ENCODE results near the gene UBE2J2. TPM values are rescaled to one million over a fixed set of nuclear protein-coding genes. Genes with fewer than 3 reads are reported as not detected.
A peak's percentile ranks its signal among the peaks of the same experiment; 100 is the strongest.

Gene UBE2J2
- total RNA-seq = 10 to 100 TPM in 3 of 4 donors, 1 to 10 TPM in 1; 9.5 to 66.1 (median 49.8) TPM

DNA sequence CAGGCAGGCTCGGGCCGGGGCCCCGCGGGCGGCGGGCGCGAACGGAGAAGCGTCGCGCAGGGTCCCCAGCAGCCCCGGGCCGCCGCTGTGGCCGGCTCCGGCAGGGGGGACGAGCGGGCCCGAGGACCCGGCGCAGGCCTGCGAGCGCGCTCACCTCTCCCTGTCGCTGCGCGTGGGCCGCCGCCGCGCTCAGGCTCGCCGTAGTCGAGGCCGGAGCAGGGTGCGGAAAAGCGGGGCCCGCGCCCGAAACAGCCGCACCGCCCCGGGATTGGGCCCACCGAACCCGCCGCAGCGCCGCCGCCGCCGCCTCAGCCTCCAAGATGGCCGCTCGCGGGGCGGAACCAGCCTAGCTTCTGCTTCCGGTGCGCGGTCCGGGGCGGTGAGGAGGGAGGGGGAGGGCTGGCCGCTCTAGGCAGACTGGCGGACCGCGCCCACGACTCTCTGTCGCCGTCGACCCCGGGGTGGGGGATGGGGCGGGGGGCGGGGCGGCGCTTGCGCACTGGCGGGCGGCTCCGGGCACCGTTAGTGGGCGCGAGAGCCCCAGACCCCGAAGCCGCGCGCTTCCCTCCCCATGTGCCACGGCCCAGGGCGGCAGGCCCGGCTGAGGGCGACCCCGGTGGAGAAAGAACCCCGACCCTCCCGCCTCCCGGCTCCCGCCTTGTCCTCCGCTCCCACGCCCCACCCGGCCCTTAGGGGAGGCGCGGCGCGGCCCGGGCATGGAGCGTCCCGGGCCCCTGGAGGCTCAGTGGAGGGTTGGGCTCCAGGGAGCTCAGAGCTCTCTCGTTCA lies at the start of gene UBE2J2:
TSS of gene UBE2J2 (minus strand) at position 343 of the 787 bp plus-strand sequence. CDS start 5,862 bp downstream, outside the sequence.
- TF ChIP-seq POLR2A (IDR thresholded peaks at IDR 0.05) = peak in 1 of 2 donors; percentile 78
- TF ChIP-seq, protein P1, sequence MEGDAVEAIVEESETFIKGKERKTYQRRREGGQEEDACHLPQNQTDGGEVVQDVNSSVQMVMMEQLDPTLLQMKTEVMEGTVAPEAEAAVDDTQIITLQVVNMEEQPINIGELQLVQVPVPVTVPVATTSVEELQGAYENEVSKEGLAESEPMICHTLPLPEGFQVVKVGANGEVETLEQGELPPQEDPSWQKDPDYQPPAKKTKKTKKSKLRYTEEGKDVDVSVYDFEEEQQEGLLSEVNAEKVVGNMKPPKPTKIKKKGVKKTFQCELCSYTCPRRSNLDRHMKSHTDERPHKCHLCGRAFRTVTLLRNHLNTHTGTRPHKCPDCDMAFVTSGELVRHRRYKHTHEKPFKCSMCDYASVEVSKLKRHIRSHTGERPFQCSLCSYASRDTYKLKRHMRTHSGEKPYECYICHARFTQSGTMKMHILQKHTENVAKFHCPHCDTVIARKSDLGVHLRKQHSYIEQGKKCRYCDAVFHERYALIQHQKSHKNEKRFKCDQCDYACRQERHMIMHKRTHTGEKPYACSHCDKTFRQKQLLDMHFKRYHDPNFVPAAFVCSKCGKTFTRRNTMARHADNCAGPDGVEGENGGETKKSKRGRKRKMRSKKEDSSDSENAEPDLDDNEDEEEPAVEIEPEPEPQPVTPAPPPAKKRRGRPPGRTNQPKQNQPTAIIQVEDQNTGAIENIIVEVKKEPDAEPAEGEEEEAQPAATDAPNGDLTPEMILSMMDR (IDR thresholded peaks at IDR 0.05) = peak in 3 of 4 experiments; percentile 8 to 28 (median 20)
- no peaks in the 10 kb centered on the region for H3K36me3 ChIP-seq
- H3K9me3 ChIP-seq = no peaks in the 10 kb centered on the region
- intact Hi-C loops (cut with DNase I; ENCODE audit: low total_unique reads) = no loop called here
- no peaks in the 10 kb centered on the region for H3K27me3 ChIP-seq
- H3K27ac ChIP-seq = peak within 1 kb of the TSS; percentile 84 to 92
- DNase-seq = peak; percentile 91 to 95
- H3K4me1 ChIP-seq = peaks cover 12 to 22% of the 10 kb centered on the region in 2 donors
- H3K4me3 ChIP-seq = peak within 1 kb of the TSS; percentile 93 to 94

DNA sequence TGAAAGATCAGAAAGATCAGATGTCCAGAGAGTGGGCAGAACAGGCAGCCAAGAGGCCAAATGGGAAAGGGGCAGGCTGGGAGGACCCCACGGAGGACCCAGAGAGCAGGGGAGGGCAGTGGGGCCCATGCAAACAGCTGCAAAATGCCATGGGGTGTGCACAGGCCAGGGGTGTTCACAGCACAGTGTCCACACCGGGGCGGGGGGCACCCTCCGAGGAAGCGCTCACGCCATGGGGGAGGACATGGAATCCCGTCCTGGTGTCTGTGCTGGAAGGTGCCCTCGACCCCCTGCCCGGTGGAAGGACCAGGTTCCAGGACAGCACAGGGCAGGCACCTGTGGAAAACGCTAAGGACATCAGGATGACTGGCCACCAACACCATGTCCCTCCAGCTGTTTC lies 49.3 kb upstream of the UBE2J2 start:
- no peaks in the 10 kb centered on the region for H3K36me3 ChIP-seq
- H3K27me3 ChIP-seq = no peaks in the 10 kb centered on the region
- H3K9me3 ChIP-seq = no peaks in the 10 kb centered on the region
- H3K4me3 ChIP-seq = no peak overlapping the region
- DNase-seq = no peak
- H3K4me1 ChIP-seq = peaks cover 18 to 65% of the 10 kb centered on the region in 2 donors
- no peak for TF ChIP-seq POLR2A (IDR thresholded peaks at IDR 0.05)
- TF ChIP-seq, protein P1 (IDR thresholded peaks at IDR 0.05) = no peak
- H3K27ac ChIP-seq = no peak overlapping the region
- intact Hi-C loops (cut with DNase I; ENCODE audit: low total_unique reads) = no loop called here

DNA sequence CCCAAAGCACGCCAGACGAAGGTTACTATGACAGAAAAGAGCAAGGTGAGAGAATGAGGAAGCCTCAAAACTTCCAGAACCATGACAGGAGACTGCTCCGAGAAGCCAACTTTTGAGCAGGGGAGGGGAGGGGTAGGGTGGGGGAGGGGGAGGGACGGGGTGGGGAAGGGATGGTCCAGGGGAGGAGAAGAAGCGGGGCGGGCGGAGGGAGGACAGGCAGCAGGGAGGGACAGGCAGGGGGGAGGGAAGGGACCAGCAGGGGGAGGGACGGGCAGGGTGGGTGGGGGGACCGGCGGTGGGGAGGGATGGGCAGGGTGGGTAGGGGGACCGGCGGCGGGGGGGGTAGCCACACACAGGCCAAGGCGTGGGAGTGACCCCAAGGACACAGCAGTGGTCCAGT lies 48.8 kb upstream of the UBE2J2 start:
- peaks cover 22 to 65% of the 10 kb centered on the region in 2 donors for H3K4me1 ChIP-seq
- H3K4me3 ChIP-seq = no peak overlapping the region
- H3K9me3 ChIP-seq = no peaks in the 10 kb centered on the region
- intact Hi-C loops (cut with DNase I; ENCODE audit: low total_unique reads) = no loop called here
- TF ChIP-seq, protein P1 (IDR thresholded peaks at IDR 0.05) = no peak
- TF ChIP-seq POLR2A (IDR thresholded peaks at IDR 0.05) = no peak
- DNase-seq = no peak
- H3K27me3 ChIP-seq = no peaks in the 10 kb centered on the region
- no peaks in the 10 kb centered on the region for H3K36me3 ChIP-seq
- peak overlapping the region in 1 of 2 donors; percentile 91 for H3K27ac ChIP-seq

DNA sequence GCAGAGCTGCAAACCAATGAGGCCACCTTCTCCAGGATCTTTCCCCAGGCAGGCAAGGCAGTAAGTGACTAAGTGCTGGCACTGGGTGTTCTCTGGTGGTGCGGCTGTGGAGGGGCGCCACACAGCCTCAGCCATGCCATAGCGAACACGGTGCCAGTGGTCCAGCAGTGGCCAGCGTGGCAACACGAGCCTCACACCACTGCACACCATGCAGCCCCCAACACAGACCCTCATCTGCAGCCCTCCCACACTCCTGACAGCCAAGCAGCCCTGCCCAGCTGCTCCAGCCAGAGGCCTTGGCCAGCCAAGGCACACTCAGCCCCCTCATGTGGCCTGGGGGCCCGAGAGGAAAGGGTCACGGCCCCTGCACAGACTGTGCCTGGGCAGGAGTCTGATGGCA lies 47.8 kb upstream of the UBE2J2 start:
- Histone ChIP-seq H3K4me3 (no peak overlapping the region), H3K36me3 (no peaks in the 10 kb centered on the region), H3K27ac (peak overlapping the region; percentile 91 to 96), H3K27me3 (no peaks in the 10 kb centered on the region), H3K4me1 (peaks cover 28 to 64% of the 10 kb centered on the region in 2 donors), H3K9me3 (no peaks in the 10 kb centered on the region)
- intact Hi-C loops (cut with DNase I; ENCODE audit: low total_unique reads) = no loop called here
- DNase-seq = no peak
- no peak for TF ChIP-seq POLR2A (IDR thresholded peaks at IDR 0.05)
- TF ChIP-seq, protein P1 (IDR thresholded peaks at IDR 0.05) = no peak
